ENCODE data around the gene DNAH17. TPM values are rescaled to one million over a fixed set of nuclear protein-coding genes. Genes with fewer than 3 reads are reported as not detected.

The DNAH17 gene
- polyA plus RNA-seq, 3 donors, result 0.01 to 0.51 (median 0.11) TPM

DNA sequence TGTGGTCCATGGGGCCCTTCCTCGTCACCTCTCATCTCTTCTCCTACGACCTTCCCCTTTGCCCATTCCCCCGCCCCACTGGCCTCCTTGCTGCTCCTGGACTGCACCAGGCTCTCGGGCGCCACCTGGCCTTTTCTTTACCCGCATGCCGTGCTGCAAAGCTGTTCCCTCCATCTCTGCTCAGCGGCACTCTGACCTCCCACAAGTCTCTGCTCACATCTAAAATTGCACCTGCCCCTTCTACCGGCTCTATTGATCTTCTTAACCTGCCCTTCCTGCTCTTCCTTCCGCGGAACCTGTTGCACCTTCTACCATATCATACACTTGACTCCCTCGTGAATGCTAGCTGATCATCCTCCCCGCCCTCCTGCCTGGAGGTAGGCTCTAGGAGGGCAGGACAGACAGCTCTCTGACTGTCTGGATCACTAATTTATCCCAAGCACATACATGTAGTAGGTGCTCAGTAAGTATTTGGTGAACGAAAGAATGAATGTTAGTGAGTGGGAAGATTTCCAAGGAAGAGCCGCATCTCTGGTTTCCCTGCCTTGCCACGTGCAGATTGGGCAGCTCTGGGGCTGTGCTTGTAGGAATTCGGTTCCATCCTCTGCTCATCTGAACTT, 17.3 kb downstream of the DNAH17 start:
- no peak overlapping the region for H3K4me3 ChIP-seq (replicated peaks in 1 of 3; ENCODE audit: low read depth in 2 of 3, low read length in 3 of 3)
- H3K4me2 ChIP-seq (replicated peaks; ENCODE audit: extremely low read depth, low read length, poor library complexity, severe bottlenecking), result no peak overlapping the region
- H4K20me1 ChIP-seq (ENCODE audit: insufficient read depth, low read length), result no peaks in the 10 kb centered on the region
- no peak overlapping the region for H3K4me3 Mint-ChIP-seq
- H3K27me3 ChIP-seq (ENCODE audit: control insufficient read depth in 2 of 2, insufficient read depth in 2 of 2, low read length in 2 of 2), result no peaks in the 10 kb centered on the region
- 65% methylated on average over 16 of the region's 17 CpGs for WGBS (ENCODE audit: insufficient coverage)
- H3K79me2 ChIP-seq (ENCODE audit: insufficient read depth, low read length), result no peaks in the 10 kb centered on the region
- peaks cover 0 to 6% (median 0%) of the 10 kb centered on the region in 7 donors for H3K9me3 Mint-ChIP-seq
- H3K36me3 Mint-ChIP-seq, result no peaks in the 10 kb centered on the region
- H3K9ac ChIP-seq (ENCODE audit: insufficient read depth, low read length, poor library complexity, severe bottlenecking), result no peak overlapping the region
- no peaks in the 10 kb centered on the region for H3K4me1 Mint-ChIP-seq
- H3K9me3 ChIP-seq (replicated peaks in 1 of 2; ENCODE audit: control insufficient read depth in 1 of 2, insufficient read depth in 1 of 2, low read length in 2 of 2), result no peaks in the 10 kb centered on the region
- intact Hi-C loops (cut with micrococcal nuclease), result loop anchor here in 1 of 2 donors (5.0 kb wide), 1 partner anchor 32 kb away; no protein-coding TSS in a partner anchor
- TF ChIP-seq, protein P1, sequence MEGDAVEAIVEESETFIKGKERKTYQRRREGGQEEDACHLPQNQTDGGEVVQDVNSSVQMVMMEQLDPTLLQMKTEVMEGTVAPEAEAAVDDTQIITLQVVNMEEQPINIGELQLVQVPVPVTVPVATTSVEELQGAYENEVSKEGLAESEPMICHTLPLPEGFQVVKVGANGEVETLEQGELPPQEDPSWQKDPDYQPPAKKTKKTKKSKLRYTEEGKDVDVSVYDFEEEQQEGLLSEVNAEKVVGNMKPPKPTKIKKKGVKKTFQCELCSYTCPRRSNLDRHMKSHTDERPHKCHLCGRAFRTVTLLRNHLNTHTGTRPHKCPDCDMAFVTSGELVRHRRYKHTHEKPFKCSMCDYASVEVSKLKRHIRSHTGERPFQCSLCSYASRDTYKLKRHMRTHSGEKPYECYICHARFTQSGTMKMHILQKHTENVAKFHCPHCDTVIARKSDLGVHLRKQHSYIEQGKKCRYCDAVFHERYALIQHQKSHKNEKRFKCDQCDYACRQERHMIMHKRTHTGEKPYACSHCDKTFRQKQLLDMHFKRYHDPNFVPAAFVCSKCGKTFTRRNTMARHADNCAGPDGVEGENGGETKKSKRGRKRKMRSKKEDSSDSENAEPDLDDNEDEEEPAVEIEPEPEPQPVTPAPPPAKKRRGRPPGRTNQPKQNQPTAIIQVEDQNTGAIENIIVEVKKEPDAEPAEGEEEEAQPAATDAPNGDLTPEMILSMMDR (IDR thresholded peaks at IDR 0.05), result no peak
- peaks cover 5 to 7% (median 6%) of the 10 kb centered on the region in 3 donors for H3K27me3 Mint-ChIP-seq (ENCODE audit: low read depth in 3 of 3)
- DNase-seq, result peak in 1 of 3 donors; percentile 40
- H3K27ac ChIP-seq (ENCODE audit: low read depth in 1 of 2, low read length in 2 of 2), result no peak overlapping the region
- H3K36me3 ChIP-seq (replicated peaks in 1 of 2; ENCODE audit: control insufficient read depth in 1 of 2, insufficient read depth in 2 of 2, low read length in 2 of 2), result no peaks in the 10 kb centered on the region
- H3K4me1 ChIP-seq (ENCODE audit: control insufficient read depth in 1 of 2, insufficient read depth in 2 of 2, low read length in 2 of 2), result no peaks in the 10 kb centered on the region
- no peak overlapping the region for H3K27ac Mint-ChIP-seq
- H2AFZ ChIP-seq (ENCODE audit: insufficient read depth, low read depth, low read length, poor library complexity, severe bottlenecking), result no peak overlapping the region

DNA sequence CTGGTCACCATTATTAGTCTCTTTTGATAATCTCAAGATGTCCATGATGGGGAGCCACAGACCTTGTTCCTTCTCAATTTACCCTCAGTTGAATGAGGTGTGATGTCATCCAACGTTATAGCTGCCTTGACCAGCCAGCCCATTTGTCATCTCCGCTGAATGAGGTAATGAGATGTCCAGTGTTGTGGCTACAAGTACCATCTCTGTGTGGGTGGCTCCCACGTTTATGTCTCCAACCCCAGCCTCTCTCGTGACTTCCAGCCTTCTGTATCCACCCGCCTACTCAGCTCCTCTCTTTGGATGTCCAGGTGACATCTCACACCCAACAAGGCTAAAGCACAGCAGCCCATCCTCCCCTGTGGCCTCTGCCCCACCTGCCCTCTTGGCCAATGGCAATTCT, 18.2 kb downstream of the DNAH17 start:
- no peaks in the 10 kb centered on the region for H3K4me1 Mint-ChIP-seq
- H3K36me3 Mint-ChIP-seq, result no peaks in the 10 kb centered on the region
- H3K4me3 ChIP-seq (replicated peaks in 1 of 3; ENCODE audit: low read depth in 2 of 3, low read length in 3 of 3), result no peak overlapping the region
- H3K27ac Mint-ChIP-seq, result no peak overlapping the region
- no peaks in the 10 kb centered on the region for H3K9me3 ChIP-seq (replicated peaks in 1 of 2; ENCODE audit: control insufficient read depth in 1 of 2, insufficient read depth in 1 of 2, low read length in 2 of 2)
- H3K4me2 ChIP-seq (replicated peaks; ENCODE audit: extremely low read depth, low read length, poor library complexity, severe bottlenecking), result no peak overlapping the region
- no peak overlapping the region for H3K4me3 Mint-ChIP-seq
- 88% methylated on average over 3 of the region's 5 CpGs for WGBS (ENCODE audit: insufficient coverage)
- H3K9me3 Mint-ChIP-seq, result peaks cover 0 to 3% (median 0%) of the 10 kb centered on the region in 7 donors
- H3K27me3 ChIP-seq (ENCODE audit: control insufficient read depth in 2 of 2, insufficient read depth in 2 of 2, low read length in 2 of 2), result no peaks in the 10 kb centered on the region
- no peaks in the 10 kb centered on the region for H3K79me2 ChIP-seq (ENCODE audit: insufficient read depth, low read length)
- TF ChIP-seq, protein P1 (IDR thresholded peaks at IDR 0.05), result no peak
- H2AFZ ChIP-seq (ENCODE audit: insufficient read depth, low read depth, low read length, poor library complexity, severe bottlenecking), result no peak overlapping the region
- H3K27ac ChIP-seq (ENCODE audit: low read depth in 1 of 2, low read length in 2 of 2), result no peak overlapping the region
- DNase-seq, result peak in 2 of 3 donors; percentile 9 to 37
- H3K4me1 ChIP-seq (ENCODE audit: control insufficient read depth in 1 of 2, insufficient read depth in 2 of 2, low read length in 2 of 2), result no peaks in the 10 kb centered on the region
- H3K9ac ChIP-seq (ENCODE audit: insufficient read depth, low read length, poor library complexity, severe bottlenecking), result no peak overlapping the region
- H3K36me3 ChIP-seq (replicated peaks in 1 of 2; ENCODE audit: control insufficient read depth in 1 of 2, insufficient read depth in 2 of 2, low read length in 2 of 2), result no peaks in the 10 kb centered on the region
- H3K27me3 Mint-ChIP-seq (ENCODE audit: low read depth in 3 of 3), result peaks cover 4 to 5% (median 4%) of the 10 kb centered on the region in 3 donors
- intact Hi-C loops (cut with micrococcal nuclease), result loop anchor here in 1 of 2 donors (5.0 kb wide), 1 partner anchor 33 kb away; no protein-coding TSS in a partner anchor
- no peaks in the 10 kb centered on the region for H4K20me1 ChIP-seq (ENCODE audit: insufficient read depth, low read length)

Measured in CD14-positive monocyte (primary cell).